HL-60/S4 treated with phorbol 12-myristate 13-acetate at 8.2 ng/mL for 4 days and 3 days (cell line): ENCODE results near the gene PLCG2.
"Not testable (repeated sequence)": the region's sequence is repeated elsewhere in the genome, so short reads cannot be mapped to it uniquely, and the experiment has no call there.

Experiments
- in situ Hi-C: fragments of 300-500 bp; cut with MboI; formaldehyde crosslinking; loops from 2 replicates; pipeline ENCODE4 v1.15.0; 2022; ENCODE audit warnings: low sequenced_read_pairs

PLCG2 gene

DNA sequence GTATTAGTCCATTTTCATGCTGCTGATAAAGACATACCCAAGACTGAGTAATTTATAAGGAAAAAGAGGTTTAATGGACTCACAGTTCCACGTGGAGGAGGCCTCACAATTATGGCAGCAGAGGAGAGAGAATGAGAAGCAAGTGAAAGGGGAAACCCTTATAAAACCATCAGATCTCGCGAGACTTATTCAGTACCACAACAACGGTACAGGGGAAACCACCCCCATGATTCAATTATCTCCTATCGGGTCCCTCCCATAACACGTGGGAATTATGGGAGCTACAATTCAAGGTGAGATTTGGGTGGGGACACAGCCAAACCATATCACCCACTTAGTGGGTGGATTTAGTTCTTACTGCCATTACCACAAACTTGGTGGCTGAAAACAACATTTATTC, 155.6 kb downstream of the PLCG2 start:
- in situ Hi-C loops = not testable (repeated sequence)

- in situ Hi-C loops = no loop called here
Measured at GRCh38 chr16:81936209-81937000, 157.3 kb downstream of the PLCG2 start.

DNA sequence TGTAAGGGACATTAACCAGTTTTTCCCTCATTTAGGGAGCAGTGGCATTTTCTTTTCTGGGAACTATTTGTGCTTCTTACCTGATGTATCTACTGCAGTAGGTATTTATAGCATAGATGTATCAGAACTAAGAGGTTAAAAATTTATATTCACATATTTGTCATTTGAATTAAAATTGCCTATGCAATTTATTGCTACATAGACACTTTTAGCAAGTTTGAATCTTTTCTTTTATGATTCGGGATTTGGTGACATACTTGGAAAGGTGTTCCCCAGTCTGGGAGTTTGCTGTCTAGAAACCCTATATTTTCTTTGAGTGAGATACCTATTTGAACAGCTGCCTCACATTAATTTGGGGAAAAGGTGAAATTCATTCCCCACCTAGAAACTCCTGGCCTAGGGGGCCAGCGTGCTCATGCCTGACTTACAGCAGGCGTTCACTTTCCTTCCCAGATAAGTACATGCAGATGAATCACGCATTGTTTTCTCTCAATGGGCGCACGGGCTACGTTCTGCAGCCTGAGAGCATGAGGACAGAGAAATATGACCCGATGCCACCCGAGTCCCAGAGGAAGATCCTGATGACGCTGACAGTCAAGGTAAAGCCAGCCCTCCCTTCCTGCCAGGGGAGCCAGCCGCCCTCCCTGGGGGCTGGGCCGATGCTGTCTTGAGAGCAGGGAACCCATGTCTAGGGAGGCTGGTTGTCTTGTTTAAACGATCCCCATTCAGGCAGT, 158.4 kb downstream of the PLCG2 start:
- in situ Hi-C loops = no loop called here

- in situ Hi-C loops = no loop called here
Measured at GRCh38 chr16:81938326-81939163, 159.5 kb downstream of the PLCG2 start.

- in situ Hi-C loops = no loop called here
Measured at GRCh38 chr16:81939164-81940056, 160.3 kb downstream of the PLCG2 start.

GRCh38 chr16:81940781-81941560, 161.9 kb downstream of the PLCG2 start:
- in situ Hi-C loops = no loop called here

DNA sequence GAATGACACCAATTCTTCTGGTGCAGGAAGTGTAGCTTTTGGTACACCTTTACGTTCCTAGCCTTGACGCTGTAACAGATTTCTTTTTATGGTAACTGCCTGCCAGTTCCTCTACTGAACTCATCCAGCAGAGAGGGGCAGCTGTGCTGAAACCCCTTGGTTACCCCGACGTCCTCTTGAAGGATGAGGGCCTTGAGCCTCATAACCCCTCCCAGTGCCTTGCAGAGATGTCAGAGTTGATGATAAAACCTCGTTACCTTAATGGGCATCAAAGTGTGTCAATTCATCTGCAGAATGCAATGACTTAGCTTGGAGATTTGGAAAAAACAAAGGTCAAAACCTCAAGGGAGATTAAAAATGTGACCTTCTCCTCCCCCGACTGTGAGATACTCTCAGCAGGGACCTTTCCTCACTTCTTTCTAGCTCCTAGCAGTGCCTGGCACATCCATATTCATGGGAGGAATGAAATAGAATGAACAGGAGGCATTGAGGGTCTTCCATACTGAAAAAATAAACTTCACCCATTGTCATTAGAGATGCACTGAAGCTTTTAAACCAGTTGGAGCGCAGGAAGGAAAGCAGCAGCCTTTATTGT, 163.0 kb downstream of the PLCG2 start:
- in situ Hi-C loops = no loop called here

- in situ Hi-C loops = no loop called here
Measured at GRCh38 chr16:81945665-81946064, 166.6 kb downstream of the PLCG2 start.

- in situ Hi-C loops = no loop called here
Measured at GRCh38 chr16:81946206-81946605, 167.1 kb downstream of the PLCG2 start.

- in situ Hi-C loops = no loop called here
Measured at GRCh38 chr16:81951564-81951963, 172.5 kb downstream of the PLCG2 start.

DNA sequence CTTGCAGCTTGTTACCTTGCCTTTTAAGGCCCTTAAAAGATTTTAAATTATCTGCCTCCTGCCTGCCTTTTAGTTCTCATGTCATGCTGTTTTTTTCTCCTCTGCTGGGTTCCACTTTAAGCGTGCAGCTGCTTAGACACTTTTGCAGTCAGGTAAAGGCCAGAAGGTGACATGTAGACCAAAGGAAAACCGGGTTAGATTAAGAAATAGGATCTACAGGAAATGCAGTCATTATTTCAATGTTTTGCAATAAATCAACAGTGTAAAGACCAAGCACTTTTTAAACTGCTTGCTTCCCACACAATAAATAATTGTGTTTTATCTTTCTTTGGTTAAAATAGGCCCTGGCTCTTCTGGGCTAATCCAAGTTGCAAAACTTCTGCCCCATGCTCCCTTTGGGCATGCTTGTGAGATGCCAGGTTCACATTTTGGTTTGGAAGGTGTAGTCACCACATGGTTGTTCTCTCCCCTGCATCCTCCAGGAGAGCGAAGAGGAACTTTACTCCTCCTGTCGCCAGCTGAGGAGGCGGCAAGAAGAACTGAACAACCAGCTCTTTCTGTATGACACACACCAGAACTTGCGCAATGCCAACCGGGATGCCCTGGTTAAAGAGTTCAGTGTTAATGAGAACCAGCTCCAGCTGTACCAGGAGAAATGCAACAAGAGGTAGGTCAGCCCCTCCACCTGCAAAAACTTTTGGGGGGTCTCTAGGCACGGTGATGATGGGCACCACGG, 177.3 kb downstream of the PLCG2 start:
- in situ Hi-C loops = no loop called here

GRCh38 chr16:81964808-81965207, 185.7 kb downstream of the PLCG2 start:
- in situ Hi-C loops = no loop called here

- in situ Hi-C loops = no loop called here
Measured at GRCh38 chr16:81967358-81967757, 188.3 kb downstream of the PLCG2 start.

DNA sequence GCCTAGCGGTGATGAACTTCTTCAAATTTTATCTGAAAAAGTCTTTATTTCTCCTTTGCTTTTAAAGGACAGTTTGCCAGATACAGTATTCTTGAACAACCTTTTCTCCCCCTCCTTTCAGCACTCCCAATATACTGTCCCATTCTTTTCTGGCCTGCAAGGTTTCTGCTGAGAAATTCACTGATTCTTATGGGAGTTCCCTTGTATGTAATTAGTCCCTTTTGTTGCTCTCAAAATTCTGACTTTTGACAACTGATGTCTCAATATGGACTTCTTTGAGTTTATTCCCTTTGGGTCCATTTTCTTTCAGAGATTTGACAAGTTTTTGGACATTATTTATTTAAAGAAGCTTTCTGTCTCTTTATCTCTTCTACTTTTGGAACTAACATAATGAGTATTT, 192.8 kb downstream of the PLCG2 start:
- in situ Hi-C loops = no loop called here

- in situ Hi-C loops = no loop called here
Measured at GRCh38 chr16:81973737-81974136, 194.6 kb downstream of the PLCG2 start.

- in situ Hi-C loops = no loop called here
Measured at GRCh38 chr16:81975637-81976036, 196.5 kb downstream of the PLCG2 start.

- in situ Hi-C loops = not testable (repeated sequence)
Measured at GRCh38 chr16:81977335-81977942, 198.3 kb downstream of the PLCG2 start.

- in situ Hi-C loops = no loop called here
Measured at GRCh38 chr16:81987121-81987520, 208.0 kb downstream of the PLCG2 start.
